Measurements from ENCODE around the gene ZEB1. TPM values are rescaled to one million over a fixed set of nuclear protein-coding genes. Genes with fewer than 3 reads are reported as not detected.

The ZEB1 gene
- total RNA-seq (2012; rRNA removed) (108 and 139 TPM in 2 replicates), polyA plus RNA-seq (2012; rRNA removed) (21.7 and 23.7 TPM in 2 replicates), Bru-seq, nascent RNA (percentile 98 among the genes with signal in this experiment), BruChase-seq, experiment 1, labeled RNA remaining after a 6-hour chase (percentile 94 among the genes with signal in this experiment), BruChase-seq, experiment 2, labeled RNA remaining after a 2-hour chase (percentile 98 among the genes with signal in this experiment)
- 5.6 and 6.0 TPM in 2 replicates for polyA plus RNA-seq (2012; cell fraction: cytosol; rRNA removed)
- polyA plus RNA-seq (2012; cell fraction: nucleus; rRNA removed; ENCODE audit: low replicate concordance), result 8.5 and 80.1 TPM in 2 replicates
- long read RNA-seq, full-length matches to known transcripts, result 18 of 71 reads
- long read RNA-seq, partial matches to known transcripts, result 42 of 71 reads
- long read RNA-seq, other reads (novel, unspliced or antisense), result 11 of 71 reads

GRCh38 chr10:31318854-31319601 is at the start of gene ZEB1:
Gene ZEB1, plus strand, starts transcription at chr10:31319216. Its CDS starts 19 bp downstream, at chr10:31319235.
- Histone ChIP-seq H2AK5ac (ENCODE audit: low read depth, low read length) (peak within 1 kb of the TSS; percentile 98), H2BK5ac (ENCODE audit: low read depth, low read length, poor library complexity, severe bottlenecking) (peak within 1 kb of the TSS; percentile 96), H3K9ac (ENCODE audit: low read depth, low read length) (peak within 1 kb of the TSS; percentile 98), H3K4me3 (ENCODE audit: insufficient read depth, low read depth, low read length) (peak within 1 kb of the TSS; percentile 65), H3K56ac (ENCODE audit: extremely low read depth, insufficient read depth, low read length) (peak within 1 kb of the TSS; percentile 92), H3K4me1 (ENCODE audit: control insufficient read depth, insufficient read depth, low read length) (peaks cover 7% of the 10 kb centered on the region), H3K27me3 (ENCODE audit: control insufficient read depth, insufficient read depth, low read length) (no peaks in the 10 kb centered on the region), H3K9me3 (ENCODE audit: control insufficient read depth, insufficient read depth, low read length) (no peaks in the 10 kb centered on the region), H4K5ac (ENCODE audit: low read depth, low read length) (peak within 1 kb of the TSS; percentile 59), H3K27ac (ENCODE audit: insufficient read depth, low read length) (peak within 1 kb of the TSS; percentile 97), H2AFZ (replicated peaks; ENCODE audit: low read length, poor library complexity) (peak within 1 kb of the TSS; percentile 94), H2AK9ac (replicated peaks; ENCODE audit: low read depth, low read length, poor library complexity) (peak within 1 kb of the TSS; percentile 94), H3K4ac (ENCODE audit: low read depth, low read length) (peak within 1 kb of the TSS; percentile 99), H3K18ac (ENCODE audit: low read depth, low read length) (peak within 1 kb of the TSS; percentile 86), H2BK20ac (ENCODE audit: low read depth, low read length) (peak within 1 kb of the TSS; percentile 60), H4K8ac (ENCODE audit: low read depth in 2 of 2, low read length in 2 of 2) (peak within 1 kb of the TSS; percentile 82 to 98), H3K79me1 (ENCODE audit: low read depth in 1 of 2, low read length in 2 of 2) (peaks cover 7 to 38% of the 10 kb centered on the region in 2 experiments), H3K4me2 (ENCODE audit: low read depth, low read length) (peak within 1 kb of the TSS; percentile 100), H3K9me1 (ENCODE audit: insufficient read depth, low read length) (peaks cover 8% of the 10 kb centered on the region), H2BK15ac (ENCODE audit: low read depth, low read length) (peak within 1 kb of the TSS; percentile 75), H3K23ac (ENCODE audit: low read depth, low read length) (peak within 1 kb of the TSS; percentile 91), H4K20me1 (ENCODE audit: insufficient read depth, low read length) (peaks cover 31% of the 10 kb centered on the region), H3K36me3 (ENCODE audit: control insufficient read depth, insufficient read depth, low read length) (no peaks in the 10 kb centered on the region), H2BK120ac (ENCODE audit: low read depth, low read length) (peak within 1 kb of the TSS; percentile 97), H3K14ac (replicated peaks; ENCODE audit: low read depth, low read length) (peak within 1 kb of the TSS; percentile 93), H4K91ac (ENCODE audit: insufficient read depth, low read depth, low read length) (peak within 1 kb of the TSS; percentile 98)
- CTCF ChIA-PET, result interaction anchor here (1.0 kb wide), 1 partner anchor 679 kb away, joined by 4 read pairs; no protein-coding TSS in a partner anchor
- DNase-seq (peak; percentile 93), ATAC-seq (ENCODE audit: low read depth) (peak; percentile 55)
- dilution Hi-C loops (cut with HindIII; ENCODE audit: low sequenced_read_pairs, unreplicated experiment), result no loop called here
- WGBS, 2 experiments (ENCODE audit: extremely low coverage in 2 of 2, insufficient read length in 1 of 2), result 0% methylated on average over 23 of the region's 71 CpGs; no CpG with 5 or more reads in 1 of the 2 experiments
- intact Hi-C loops (cut with micrococcal nuclease), result loop anchor here (1.0 to 5.0 kb wide), 4 partner anchors 57 to 567 kb away; no protein-coding TSS in a partner anchor
- POLR2A ChIA-PET (ENCODE audit: unreplicated experiment), result no interaction called here
- in situ Hi-C loops (cut with MboI; ENCODE audit: low sequenced_read_pairs), result loop anchor here (10.0 kb wide), 1 partner anchor 544 kb away; no protein-coding TSS in a partner anchor
- no TSS peak for BruUV-seq (replicated peaks)
- TF ChIP-seq RAD21 (IDR thresholded peaks at IDR 0.05; ENCODE audit: low read length) (peak; percentile 53), POLR2A (IDR thresholded peaks at IDR 0.05; ENCODE audit: low read depth, low read length) (peak; percentile 65), MAFK (IDR thresholded peaks at IDR 0.05; ENCODE audit: low read depth, low read length) (no peak), CHD1 (IDR thresholded peaks at IDR 0.05; ENCODE audit: low read depth, low read length) (peak; percentile 43; the same call in 1 of the 2 replicates), MAZ (IDR thresholded peaks at IDR 0.05; ENCODE audit: borderline replicate concordance, low read depth, low read length) (peak; percentile 47; the same call in 1 of the 2 replicates), MXI1 (IDR thresholded peaks at IDR 0.05; ENCODE audit: borderline replicate concordance, low read depth, low read length) (no peak; the same call in 1 of the 2 replicates), NFE2L2 (IDR thresholded peaks at IDR 0.05; ENCODE audit: low read depth, low read length) (no peak), BHLHE40 (IDR thresholded peaks at IDR 0.05; ENCODE audit: low read depth, low read length) (no peak), USF2 (IDR thresholded peaks at IDR 0.05; ENCODE audit: low read depth, low read length) (no peak), FOS (IDR thresholded peaks at IDR 0.05; ENCODE audit: low read depth, low read length) (no peak), CEBPB (IDR thresholded peaks at IDR 0.05; ENCODE audit: low read depth, low read length) (peak; percentile 30; the same call in 1 of the 2 replicates), SMC3 (IDR thresholded peaks at IDR 0.05; ENCODE audit: low read depth, low read length) (peak; percentile 48), RFX5 (IDR thresholded peaks at IDR 0.05; ENCODE audit: low read depth, low read length) (no peak), RCOR1 (IDR thresholded peaks at IDR 0.05; ENCODE audit: insufficient replicate concordance, low read length) (no peak)
- TF ChIP-seq, protein P1, sequence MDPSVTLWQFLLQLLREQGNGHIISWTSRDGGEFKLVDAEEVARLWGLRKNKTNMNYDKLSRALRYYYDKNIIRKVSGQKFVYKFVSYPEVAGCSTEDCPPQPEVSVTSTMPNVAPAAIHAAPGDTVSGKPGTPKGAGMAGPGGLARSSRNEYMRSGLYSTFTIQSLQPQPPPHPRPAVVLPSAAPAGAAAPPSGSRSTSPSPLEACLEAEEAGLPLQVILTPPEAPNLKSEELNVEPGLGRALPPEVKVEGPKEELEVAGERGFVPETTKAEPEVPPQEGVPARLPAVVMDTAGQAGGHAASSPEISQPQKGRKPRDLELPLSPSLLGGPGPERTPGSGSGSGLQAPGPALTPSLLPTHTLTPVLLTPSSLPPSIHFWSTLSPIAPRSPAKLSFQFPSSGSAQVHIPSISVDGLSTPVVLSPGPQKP (IDR thresholded peaks at IDR 0.05; ENCODE audit: borderline replicate concordance, low read depth, low read length), result no peak
